Activated CD8-positive, alpha-beta memory T cell treated with anti-CD3 and anti-CD28 coated beads, Interleukin-2, amount 10 ng/mL, durations not matched to agents 7 days and 5 days (primary cell): Measurements from ENCODE around the gene CST2. TPM values are rescaled to one million over a fixed set of nuclear protein-coding genes. Genes with fewer than 3 reads are reported as not detected.
A peak's percentile ranks its signal among the peaks of the same experiment; 100 is the strongest.
"Not testable (repeated sequence)": the region's sequence is repeated elsewhere in the genome, so short reads cannot be mapped to it uniquely, and the experiment has no call there.

Experiments used
- ATAC-seq: fragments of 150-1000 bp; cut with Tn5 transposase; one replicate; pipeline ENCODE4 v1.10.0; 2021; ENCODE audit warnings: moderate library complexity
- CTCF ChIA-PET: fragments of 350-600 bp; sonication (Branson Sonifier 250); formaldehyde crosslinking; loops from one replicate; lab custom pipeline; 2021; ENCODE audit warnings: antibody characterized with exemption; lab: Charles Lee
- DNase-seq: peaks from one replicate; pipeline ENCODE4 v3.0.0-alpha.2; 2020
- H3K27ac Mint-ChIP-seq: one replicate; pipeline ENCODE4 v1.8.0; 2021; ENCODE audit warnings: mild to moderate bottlenecking, mixed read lengths
- H3K27me3 Mint-ChIP-seq: one replicate; pipeline ENCODE4 v1.8.0; 2021; ENCODE audit warnings: mixed read lengths
- H3K36me3 Mint-ChIP-seq: one replicate; pipeline ENCODE4 v1.8.0; 2021; ENCODE audit warnings: mild to moderate bottlenecking, mixed read lengths
- H3K4me1 Mint-ChIP-seq: one replicate; pipeline ENCODE4 v1.8.0; 2021; ENCODE audit warnings: mixed read lengths
- H3K4me3 Mint-ChIP-seq: one replicate; pipeline ENCODE4 v1.8.0; 2021; ENCODE audit warnings: mild to moderate bottlenecking, moderate library complexity, mixed read lengths
- H3K9me3 Mint-ChIP-seq: one replicate; pipeline ENCODE4 v1.8.0; 2022; ENCODE audit warnings: low read depth, mixed read lengths
- total RNA-seq, 2 experiments: library from RNA; stranded (reverse); gene quantifications; one replicate each; pipeline ENCODE4 v1.2.3, GENCODE V29; 2021

CST2 gene
- total RNA-seq, 2 experiments from 2014 or later = not detected

DNA sequence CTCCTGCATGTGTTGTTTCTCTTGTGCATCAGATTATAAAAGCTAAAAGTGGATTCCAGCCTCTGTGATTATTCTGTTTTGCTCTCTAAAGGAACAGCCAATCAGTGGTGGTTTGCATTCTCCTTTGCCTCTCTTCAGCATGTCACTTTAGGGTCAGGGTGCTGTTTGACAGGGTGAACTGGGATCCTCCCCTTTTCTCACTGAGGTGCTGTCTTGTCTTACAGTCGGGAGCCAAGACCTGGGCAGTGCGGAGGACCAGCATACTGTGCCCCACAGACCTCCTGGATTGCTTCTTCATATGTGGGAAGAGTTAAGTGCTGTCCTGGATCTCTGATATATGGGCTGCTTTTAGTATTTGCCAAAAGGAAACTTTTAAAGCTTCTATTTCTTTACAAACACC, 15.2 kb upstream of the CST2 start:
- H3K9me3 Mint-ChIP-seq = no peaks in the 10 kb centered on the region
- no peaks in the 10 kb centered on the region for H3K36me3 Mint-ChIP-seq
- H3K4me1 Mint-ChIP-seq = no peaks in the 10 kb centered on the region
- CTCF ChIA-PET = no interaction called here
- H3K27me3 Mint-ChIP-seq = peaks cover 7% of the 10 kb centered on the region
- H3K4me3 Mint-ChIP-seq = no peak overlapping the region
- ATAC-seq = no peak
- no peak for DNase-seq
- H3K27ac Mint-ChIP-seq = no peak overlapping the region

DNA sequence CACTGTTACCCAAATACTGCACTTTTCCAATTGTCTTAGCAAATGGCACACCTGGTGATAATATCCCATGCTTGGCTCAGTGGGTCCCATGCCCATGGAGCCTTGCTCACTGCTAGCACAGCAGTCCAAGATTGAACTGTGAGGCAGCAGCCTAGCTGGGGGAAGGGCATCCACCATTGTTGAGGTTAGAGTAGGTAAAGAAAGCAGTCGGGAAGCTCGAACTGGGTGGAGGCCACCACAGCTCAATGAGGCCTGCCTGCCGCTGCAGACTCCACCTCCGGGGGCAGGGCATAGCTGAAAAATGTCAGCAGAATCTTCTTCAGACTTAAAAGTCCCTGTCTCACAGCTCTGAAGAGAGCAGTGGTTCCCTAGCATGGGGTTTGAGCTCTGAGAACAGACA, 9.2 kb upstream of the CST2 start:
- Mint-ChIP-seq H3K36me3 (no peaks in the 10 kb centered on the region), H3K27ac (no peak overlapping the region), H3K4me1 (no peaks in the 10 kb centered on the region), H3K9me3 (no peaks in the 10 kb centered on the region), H3K4me3 (no peak overlapping the region), H3K27me3 (peaks cover 7% of the 10 kb centered on the region)
- no peak for ATAC-seq
- no peak for DNase-seq
- CTCF ChIA-PET = no interaction called here

DNA sequence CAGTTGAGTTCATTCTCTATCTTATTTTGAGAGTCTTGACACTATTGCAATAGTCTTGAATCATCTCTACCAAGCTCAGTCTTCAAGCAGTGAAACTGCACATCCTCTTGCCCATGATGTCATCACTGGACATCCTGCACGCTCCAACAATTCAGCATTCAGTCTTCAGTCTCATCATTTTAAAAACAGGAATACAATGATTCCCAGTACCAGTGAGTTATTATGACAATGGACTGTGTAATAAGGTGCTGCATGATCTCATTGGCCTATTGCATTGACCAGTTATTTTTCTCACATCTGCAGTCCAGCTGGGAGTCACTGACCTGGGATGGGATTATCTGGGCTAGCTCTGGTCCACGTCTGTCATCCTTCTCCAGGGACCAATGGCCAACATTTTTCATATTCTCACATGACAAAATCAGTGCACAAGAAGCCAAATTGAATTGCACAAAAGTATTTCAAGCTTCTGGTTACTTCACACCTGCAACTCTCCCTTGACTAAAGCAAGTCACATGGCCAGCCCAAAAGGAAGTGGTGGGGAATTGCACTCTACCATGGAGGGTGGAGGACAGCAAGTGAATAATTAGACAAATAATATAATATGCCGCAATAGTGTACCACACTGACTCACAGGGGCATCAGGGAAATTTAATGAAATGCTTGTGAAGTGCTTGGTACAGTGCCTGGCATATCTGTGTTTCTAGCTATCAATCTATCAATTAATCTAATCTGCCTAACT, 6.4 kb upstream of the CST2 start:
- CTCF ChIA-PET = no interaction called here
- Mint-ChIP-seq H3K4me1 (no peaks in the 10 kb centered on the region), H3K4me3 (no peak overlapping the region), H3K27ac (no peak overlapping the region), H3K36me3 (no peaks in the 10 kb centered on the region), H3K27me3 (no peaks in the 10 kb centered on the region), H3K9me3 (no peaks in the 10 kb centered on the region)
- DNase-seq (no peak), ATAC-seq (no peak)

DNA sequence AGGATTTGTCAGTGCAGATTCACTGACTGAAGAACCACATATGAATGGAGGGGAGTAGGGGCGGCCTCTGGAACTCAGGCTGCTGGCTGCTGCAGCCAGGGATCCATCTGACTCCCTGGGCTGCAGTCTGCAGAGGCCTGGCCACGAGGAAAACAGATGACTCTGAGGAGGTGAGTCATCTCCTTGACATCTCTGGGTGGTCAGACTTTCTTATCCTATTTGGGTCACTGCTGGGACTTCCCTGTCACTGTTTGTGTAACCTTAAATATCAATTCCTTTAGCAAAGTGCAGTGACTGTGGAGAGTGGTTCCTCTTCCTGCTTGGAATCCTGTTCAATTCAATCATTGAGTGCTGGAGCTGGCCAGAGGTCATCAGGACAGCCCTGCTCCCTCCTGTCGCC, 5.4 kb upstream of the CST2 start:
- H3K9me3 Mint-ChIP-seq, H3K27me3 Mint-ChIP-seq, H3K4me1 Mint-ChIP-seq, H3K27ac Mint-ChIP-seq, DNase-seq, H3K36me3 Mint-ChIP-seq, CTCF ChIA-PET, ATAC-seq, H3K4me3 Mint-ChIP-seq: not testable (repeated sequence)

DNA sequence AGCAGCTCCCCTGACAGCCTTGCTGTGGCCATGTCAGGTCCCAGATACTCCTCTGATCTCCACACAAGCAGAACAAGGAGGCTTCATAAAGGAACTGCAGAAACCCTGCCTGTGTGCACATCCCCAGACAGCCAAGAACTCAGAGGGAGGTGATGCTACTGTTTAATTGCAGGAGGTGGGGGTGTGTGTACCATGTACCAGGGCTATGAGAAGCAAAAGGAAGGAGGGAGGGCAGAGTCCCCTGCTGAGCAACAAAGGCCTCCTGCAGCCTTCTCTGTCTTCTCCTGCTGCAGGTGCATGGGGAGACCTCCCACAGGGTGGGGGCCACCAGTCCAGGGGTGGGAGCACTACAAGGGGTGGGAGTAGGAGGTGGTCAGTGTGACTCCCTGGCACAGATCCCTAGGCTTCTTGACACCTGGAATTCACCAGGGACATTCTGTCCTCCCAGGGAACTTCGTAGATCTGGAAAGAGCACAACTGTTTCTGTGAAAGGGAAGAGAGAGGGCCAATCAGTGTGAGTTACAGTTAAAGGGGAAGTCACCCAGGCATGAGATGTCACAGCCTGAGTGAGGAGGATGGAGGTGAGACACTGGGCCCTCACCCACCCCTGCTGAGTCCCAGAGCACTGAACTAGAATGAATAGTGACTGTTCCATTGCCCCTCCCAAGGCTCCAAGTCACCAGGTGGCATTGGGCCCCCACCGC, 2.8 kb downstream of the CST2 start:
- Mint-ChIP-seq H3K27me3 (no peaks in the 10 kb centered on the region), H3K27ac (no peak overlapping the region), H3K4me1 (no peaks in the 10 kb centered on the region), H3K36me3 (no peaks in the 10 kb centered on the region), H3K9me3 (no peaks in the 10 kb centered on the region), H3K4me3 (no peak overlapping the region)
- DNase-seq (no peak), ATAC-seq (no peak)
- CTCF ChIA-PET = no interaction called here

DNA sequence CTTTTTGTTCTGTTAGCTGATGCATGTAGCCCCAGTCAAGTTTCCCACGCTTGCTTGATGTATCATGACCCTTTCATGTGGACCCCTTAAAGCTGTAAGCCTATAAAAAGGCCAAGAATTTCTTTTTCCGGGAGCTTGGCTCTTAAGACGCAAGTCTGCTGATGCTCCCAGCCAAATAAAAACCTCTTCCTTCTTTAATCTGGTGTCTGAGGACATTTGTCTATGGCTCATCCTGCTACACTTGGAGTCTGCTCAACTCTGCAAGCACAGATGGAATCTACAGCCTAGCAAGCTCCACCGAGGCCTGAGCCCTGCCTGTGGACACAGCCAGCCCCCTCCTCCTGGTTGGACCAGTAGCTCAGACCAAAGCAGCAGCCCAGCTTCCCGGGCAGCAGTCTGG, 3.4 kb downstream of the CST2 start:
- Mint-ChIP-seq H3K27ac (no peak overlapping the region), H3K4me1 (no peaks in the 10 kb centered on the region), H3K4me3 (no peak overlapping the region), H3K9me3 (no peaks in the 10 kb centered on the region), H3K27me3 (no peaks in the 10 kb centered on the region), H3K36me3 (no peaks in the 10 kb centered on the region)
- no peak for ATAC-seq
- CTCF ChIA-PET = no interaction called here
- DNase-seq = no peak

DNA sequence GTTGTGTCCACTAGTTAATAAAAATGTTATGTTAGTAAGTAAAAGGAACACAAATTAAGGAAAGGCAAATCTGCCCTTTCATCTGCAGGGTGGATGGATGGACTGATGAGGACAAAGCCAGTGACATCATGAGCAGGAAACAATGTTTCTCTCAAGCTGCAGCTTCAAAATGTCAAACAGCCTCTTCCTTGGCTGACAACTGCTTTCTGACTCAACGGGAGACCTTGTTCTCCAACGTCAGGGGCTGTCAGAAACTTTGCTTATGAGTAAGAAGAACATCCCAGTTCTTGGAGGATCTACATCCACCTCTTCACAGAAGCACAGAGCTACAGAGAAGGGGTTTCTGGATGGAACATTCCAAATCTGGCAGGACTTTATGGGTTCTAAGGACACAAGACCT, 6.0 kb downstream of the CST2 start:
- Mint-ChIP-seq H3K27ac (no peak overlapping the region), H3K4me1 (no peaks in the 10 kb centered on the region)
- no peak for ATAC-seq

DNA sequence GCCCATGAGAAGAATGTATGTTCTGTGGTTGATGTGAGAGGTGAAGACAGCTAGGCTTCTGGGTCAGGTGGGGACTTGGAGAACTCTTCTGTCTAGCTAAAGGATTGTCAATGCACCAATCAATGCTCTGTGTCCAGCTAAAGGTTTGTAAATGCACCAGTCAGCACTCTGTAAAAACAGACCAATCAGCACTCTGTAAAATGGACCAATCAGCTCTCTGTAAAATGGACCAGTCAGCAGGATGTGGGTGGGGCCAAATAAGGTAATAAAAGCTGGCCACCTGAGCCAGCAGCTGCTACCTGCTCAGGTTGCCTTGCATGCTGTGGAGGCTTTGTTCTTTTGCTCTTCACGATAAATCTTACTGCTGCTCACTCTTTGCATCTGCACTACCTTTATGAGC, 15.0 kb downstream of the CST2 start:
- H3K4me1 Mint-ChIP-seq, H3K36me3 Mint-ChIP-seq, CTCF ChIA-PET, H3K9me3 Mint-ChIP-seq, H3K4me3 Mint-ChIP-seq, DNase-seq, H3K27ac Mint-ChIP-seq, ATAC-seq: not testable (repeated sequence)
- peaks cover 17% of the 10 kb centered on the region for H3K27me3 Mint-ChIP-seq

More for the DNA sequence above, 6.0 kb downstream of the CST2 start:
- DNase-seq = no peak
- Mint-ChIP-seq H3K9me3 (no peaks in the 10 kb centered on the region), H3K4me3 (no peak overlapping the region), H3K27me3 (no peaks in the 10 kb centered on the region), H3K36me3 (no peaks in the 10 kb centered on the region)
- CTCF ChIA-PET = no interaction called here

DNA sequence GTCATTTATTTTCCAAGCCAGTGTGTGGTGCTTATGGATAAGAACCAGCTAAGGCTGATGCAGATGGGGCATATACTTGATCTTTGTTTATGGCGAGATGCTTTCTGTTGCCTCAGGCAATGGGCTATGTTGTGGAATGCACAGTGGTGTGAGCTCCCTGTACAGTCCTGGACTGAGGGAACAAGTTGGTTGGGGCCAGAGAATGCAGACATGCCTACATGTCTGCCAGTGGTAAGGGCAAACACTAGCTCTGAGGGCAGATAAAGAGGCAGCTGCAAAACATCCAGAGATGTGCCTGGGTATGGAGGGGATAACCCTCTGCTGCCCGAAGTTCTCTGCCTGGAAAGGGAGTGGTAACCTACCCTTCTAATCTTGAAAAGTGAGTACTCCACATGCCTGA, 16.2 kb downstream of the CST2 start:
- not testable (repeated sequence) for ATAC-seq, H3K27ac Mint-ChIP-seq, H3K36me3 Mint-ChIP-seq

DNA sequence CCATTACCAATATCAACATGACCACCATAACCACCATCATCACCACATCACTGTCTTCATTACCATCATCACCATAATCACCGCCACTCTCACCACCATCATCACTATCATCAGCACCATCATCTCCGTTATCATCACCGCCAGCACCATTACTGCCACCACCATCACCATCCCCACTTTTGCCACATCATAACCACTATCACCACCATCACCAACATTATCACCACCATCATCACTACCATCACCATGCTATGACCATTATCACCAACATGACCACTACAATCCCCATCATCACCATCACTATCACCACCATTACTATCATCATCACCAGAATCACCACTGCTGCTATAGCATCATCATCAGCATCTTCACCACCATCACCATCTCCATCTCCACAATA, 25.7 kb downstream of the CST2 start:
- Mint-ChIP-seq H3K4me1 (no peaks in the 10 kb centered on the region), H3K9me3 (no peaks in the 10 kb centered on the region), H3K36me3 (no peaks in the 10 kb centered on the region), H3K27me3 (no peaks in the 10 kb centered on the region), H3K4me3 (no peak overlapping the region), H3K27ac (no peak overlapping the region)
- ATAC-seq (no peak), DNase-seq (no peak)
- CTCF ChIA-PET = no interaction called here

More for the DNA sequence above, 16.2 kb downstream of the CST2 start:
- CTCF ChIA-PET, H3K9me3 Mint-ChIP-seq, H3K4me3 Mint-ChIP-seq, DNase-seq, H3K4me1 Mint-ChIP-seq: not testable (repeated sequence)
- H3K27me3 Mint-ChIP-seq = peaks cover 18% of the 10 kb centered on the region

DNA sequence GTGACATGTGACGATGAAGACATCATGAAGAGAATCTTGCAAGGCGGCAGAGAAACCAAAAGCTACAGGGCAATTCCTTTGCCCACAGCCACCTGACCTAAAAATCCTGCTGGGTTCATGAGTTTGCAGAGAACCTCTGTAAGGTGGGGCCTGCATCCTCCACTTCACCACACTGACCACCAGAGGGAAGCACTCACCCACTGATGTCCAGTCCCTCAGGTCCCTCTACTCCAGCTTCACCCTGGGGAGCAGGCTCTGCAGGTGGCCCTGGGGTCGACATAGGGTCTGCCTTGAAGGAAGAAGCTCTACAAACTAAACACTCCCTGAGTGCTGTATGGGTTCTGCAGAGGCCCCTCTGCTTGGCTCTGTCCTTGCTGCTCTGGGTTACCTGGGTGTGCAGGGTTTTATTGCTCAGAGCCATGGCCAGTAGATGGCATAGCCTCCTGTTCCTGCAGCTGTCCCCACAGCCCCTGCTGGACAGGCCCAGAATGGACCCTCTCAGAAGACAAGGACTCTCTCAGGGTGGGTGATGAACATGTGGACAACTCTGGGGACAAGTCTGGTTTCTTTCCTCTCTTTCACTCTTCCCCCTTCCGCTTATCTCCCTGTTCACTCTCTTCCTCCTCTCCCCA, 27.2 kb downstream of the CST2 start:
- H3K36me3 Mint-ChIP-seq, H3K4me1 Mint-ChIP-seq, H3K9me3 Mint-ChIP-seq, H3K4me3 Mint-ChIP-seq, H3K27me3 Mint-ChIP-seq, CTCF ChIA-PET, H3K27ac Mint-ChIP-seq: not testable (repeated sequence)
- DNase-seq (peak; percentile 61), ATAC-seq (peak; percentile 80)

DNA sequence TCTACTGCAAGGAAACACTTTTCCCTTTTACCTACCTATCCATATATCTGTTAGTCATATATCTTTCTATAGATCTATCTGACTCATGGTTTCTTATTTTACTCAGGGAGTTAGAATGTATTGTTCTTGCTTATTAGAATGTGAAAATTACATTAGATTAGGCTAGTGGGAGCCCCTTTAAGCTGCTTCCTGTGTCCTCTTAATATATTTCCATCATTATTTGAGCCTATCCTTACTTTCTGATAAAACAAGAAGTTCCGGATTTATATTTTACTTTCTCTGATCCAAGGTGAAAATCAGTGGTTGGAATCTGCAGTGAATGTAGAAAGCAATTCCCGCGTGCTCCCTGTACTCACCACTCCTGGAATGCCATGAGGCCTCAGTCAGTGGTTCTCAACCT, 31.0 kb downstream of the CST2 start:
- DNase-seq (no peak), ATAC-seq (no peak)
- Mint-ChIP-seq H3K4me3 (no peak overlapping the region), H3K36me3 (no peaks in the 10 kb centered on the region), H3K4me1 (no peaks in the 10 kb centered on the region), H3K27me3 (peaks cover 6% of the 10 kb centered on the region), H3K27ac (no peak overlapping the region), H3K9me3 (no peaks in the 10 kb centered on the region)
- CTCF ChIA-PET = no interaction called here

DNA sequence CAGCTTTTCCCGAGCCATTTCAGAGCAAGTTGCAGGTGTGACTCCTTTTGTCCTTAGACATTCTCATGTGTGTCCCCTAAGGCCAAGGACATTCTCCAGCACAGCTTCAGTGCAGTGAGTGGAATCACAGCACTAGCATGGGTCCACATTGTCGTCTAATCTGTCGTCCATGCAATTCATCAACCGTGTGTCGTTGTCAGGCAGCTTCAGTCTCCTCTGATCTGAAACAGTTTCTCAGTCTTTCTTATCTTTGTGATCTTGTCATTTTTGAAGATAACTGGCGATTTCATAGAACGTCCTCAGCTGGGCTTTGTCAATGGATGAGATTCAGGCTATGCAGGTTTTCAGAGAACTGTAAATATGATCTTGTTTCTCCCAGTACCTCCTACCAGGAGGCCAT, 31.7 kb downstream of the CST2 start:
- Mint-ChIP-seq H3K4me1 (no peaks in the 10 kb centered on the region), H3K27ac (no peak overlapping the region), H3K4me3 (no peak overlapping the region), H3K36me3 (no peaks in the 10 kb centered on the region), H3K9me3 (no peaks in the 10 kb centered on the region), H3K27me3 (peaks cover 8% of the 10 kb centered on the region)
- ATAC-seq (no peak), DNase-seq (no peak)
- CTCF ChIA-PET = no interaction called here

DNA sequence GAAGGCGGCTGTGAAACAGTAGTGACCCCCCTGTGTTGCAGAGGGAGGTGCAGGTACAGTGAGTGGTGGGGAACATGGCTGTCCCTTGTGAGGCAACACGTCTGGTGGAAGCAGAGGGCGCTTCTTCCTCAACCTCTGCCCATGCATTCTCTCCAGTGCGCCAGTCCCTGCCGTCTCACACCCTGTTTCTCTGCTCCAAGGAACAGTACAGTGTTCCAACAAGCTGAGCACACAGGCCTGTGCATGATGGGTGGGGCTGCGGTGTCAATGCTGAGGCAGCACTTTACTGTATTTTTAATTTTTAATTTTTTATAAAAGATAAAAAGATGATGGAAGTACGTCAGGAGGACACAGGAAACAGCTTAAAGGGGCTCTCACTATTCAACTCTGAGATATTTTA, 32.5 kb downstream of the CST2 start:
- no peak for ATAC-seq
- H3K27ac Mint-ChIP-seq = no peak overlapping the region
- no peaks in the 10 kb centered on the region for H3K36me3 Mint-ChIP-seq
- H3K27me3 Mint-ChIP-seq = peaks cover 14% of the 10 kb centered on the region
- H3K4me1 Mint-ChIP-seq = no peaks in the 10 kb centered on the region
- no peak overlapping the region for H3K4me3 Mint-ChIP-seq
- DNase-seq = no peak
- CTCF ChIA-PET = no interaction called here
- no peaks in the 10 kb centered on the region for H3K9me3 Mint-ChIP-seq
